A549 (cell line): Measurements from ENCODE around the gene KCNA10.

Experiments
- CTCF ChIP-seq: fragments of >200 bp; sonication (Bioruptor Twin); formaldehyde crosslinking; IDR thresholded peaks from 3 replicates; pipeline ENCODE4 v1.5.1; 2016
- HOXB5 ChIP-seq: fragments of 250-450 bp; sonication (Bioruptor Pico); IDR thresholded peaks from 2 replicates; pipeline ENCODE4 v1.5.0; 2020; ENCODE audit warnings: mild to moderate bottlenecking, moderate library complexity
- JUN ChIP-seq, 2 experiments: fragments of >200 bp; sonication (Bioruptor Twin); formaldehyde crosslinking; IDR thresholded peaks; 2 replicates in 1 of 2; 3 replicates in 1 of 2; pipeline ENCODE4 v1.6.1; 2016 to 2017
- JUNB ChIP-seq: fragments of >200 bp; sonication (Bioruptor Twin); formaldehyde crosslinking; IDR thresholded peaks from 2 replicates; pipeline ENCODE4 v1.6.1; 2016
- MAFK ChIP-seq: fragments of 450-650 bp; IDR thresholded peaks from 2 replicates; pipeline ENCODE4 v1.6.1; 2014; ENCODE audit not compliant: partially characterized antibody
- POLR2A ChIP-seq: IDR thresholded peaks from 2 replicates; pipeline ENCODE4 v1.6.1; 2012; ENCODE audit warnings: mild to moderate bottlenecking, low read length
- RAD21 ChIP-seq, 2 experiments: fragments of >200 bp in 1 of 2; sonication (Bioruptor Twin) in 1 of 2; formaldehyde crosslinking in 1 of 2; IDR thresholded peaks in 1 of 2; conservative IDR thresholded peaks in 1 of 2; 2 replicates in 1 of 2; 3 replicates in 1 of 2; pipeline ENCODE4 v1.6.1; 2012 to 2018; ENCODE audit warnings: inconsistent platforms in 1 of 2
- RCOR1 ChIP-seq: fragments of 150-350 bp; IDR thresholded peaks from 2 replicates; pipeline ENCODE4 v1.6.1; 2014; ENCODE audit warnings: antibody characterized with exemption, low read length, low read depth
- SREBF2 ChIP-seq: fragments of 450-650 bp; IDR thresholded peaks from 2 replicates; pipeline ENCODE4 v1.6.1; 2014; ENCODE audit warnings: mild to moderate bottlenecking, moderate library complexity
- TF ChIP-seq, protein P1 (sequence below): fragments of 150-350 bp; IDR thresholded peaks from 2 replicates; pipeline ENCODE4 v1.6.1; 2014; ENCODE audit warnings: low read depth, mild to moderate bottlenecking, low read length

DNA sequence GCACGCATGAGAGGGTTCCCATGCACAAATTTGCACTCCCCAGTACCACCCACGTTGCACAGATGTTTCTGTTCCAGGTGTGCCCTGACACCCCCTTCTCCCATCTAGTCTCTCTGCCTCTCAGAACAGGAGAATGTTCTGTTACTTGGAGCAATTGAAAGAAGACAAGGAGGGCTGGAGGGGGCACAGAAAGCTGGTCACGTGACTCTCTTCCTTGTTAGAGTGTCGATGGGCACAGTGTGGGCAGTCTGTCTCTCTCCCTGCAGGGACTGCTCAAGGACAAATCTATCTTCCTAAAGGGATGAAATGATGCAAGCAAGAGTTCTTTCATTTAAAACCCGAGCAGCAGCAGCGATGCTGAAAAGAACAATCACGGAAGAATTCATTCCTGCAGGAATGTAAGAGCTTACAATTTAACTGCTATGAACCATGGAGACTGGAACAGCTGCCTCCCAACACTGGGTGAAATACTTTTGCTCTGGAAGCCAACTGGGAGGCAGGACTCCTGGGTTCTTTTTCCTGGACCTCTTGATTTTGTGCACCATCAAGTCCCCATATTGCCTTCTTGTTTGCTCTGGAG lies 7.3 kb upstream of the KCNA10 start:
- TF ChIP-seq, protein P1, sequence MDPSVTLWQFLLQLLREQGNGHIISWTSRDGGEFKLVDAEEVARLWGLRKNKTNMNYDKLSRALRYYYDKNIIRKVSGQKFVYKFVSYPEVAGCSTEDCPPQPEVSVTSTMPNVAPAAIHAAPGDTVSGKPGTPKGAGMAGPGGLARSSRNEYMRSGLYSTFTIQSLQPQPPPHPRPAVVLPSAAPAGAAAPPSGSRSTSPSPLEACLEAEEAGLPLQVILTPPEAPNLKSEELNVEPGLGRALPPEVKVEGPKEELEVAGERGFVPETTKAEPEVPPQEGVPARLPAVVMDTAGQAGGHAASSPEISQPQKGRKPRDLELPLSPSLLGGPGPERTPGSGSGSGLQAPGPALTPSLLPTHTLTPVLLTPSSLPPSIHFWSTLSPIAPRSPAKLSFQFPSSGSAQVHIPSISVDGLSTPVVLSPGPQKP: no peak
- TF ChIP-seq CTCF (no peak), POLR2A (no peak), JUNB (no peak), RAD21 (conservative IDR thresholded peaks at IDR 0.05 in 1 of 2, IDR thresholded peaks at IDR 0.05 in 1 of 2) (no peak), RCOR1 (no peak), SREBF2 (no peak), HOXB5 (no peak), JUN (IDR thresholded peaks at IDR 0.05) (no peak), MAFK (no peak)
